K562 (cell line): Measurements from ENCODE around the gene TOM1L1. TPM values are rescaled to one million over a fixed set of nuclear protein-coding genes. Genes with fewer than 3 reads are reported as not detected.

Source experiments
- ATAC-seq: fragments of 200-7000 bp; cut with Tn5 transposase; 3 replicates; pipeline ENCODE4 v1.9.1; 2020; ENCODE audit warnings: moderate library complexity
- BruUV-seq: library from RNA; stranded (reverse); fragments of 400-500 nt; replicated peaks from 2 replicates; lab custom pipeline; 2021; lab: Mats Ljungman, UMichigan
- CTCF ChIA-PET: fragments of 300-600 bp; formaldehyde crosslinking; extraction: SDS; loops from one replicate; lab custom pipeline; 2021; ENCODE audit warnings: low intra/inter-chr PET ratio; lab: Yijun Ruan, JAX
- POLR2A ChIA-PET: fragments of 300-600, 350-650 bp; sonication (Branson Sonifier 250); formaldehyde crosslinking; extraction: SDS; loops from one replicate; lab custom pipeline; 2021; ENCODE audit warnings: antibody characterized with exemption, inconsistent platforms; lab: Yijun Ruan, JAX
- DNase-seq, 4 experiments: peaks; one replicate each; pipeline versions ENCODE4 v3.0.0 to v3.0.0-alpha.2; 2011 to 2018; ENCODE audit warnings: low spot score in 3 of 4, mixed read lengths in 3 of 4; ENCODE audit errors: extremely low read depth in 1 of 4
- FAIRE-seq: peaks from 2 replicates; lab custom pipeline; 2011; peaks lifted over from hg19 to GRCh38; lab: Jason Lieb, UNC
- H2AFZ ChIP-seq: 2 replicates; pipeline ENCODE4 v1.6.0; 2011; ENCODE audit warnings: low read depth, low read length, control low read depth, inconsistent platforms
- H3K27ac ChIP-seq: fragments of 200-600 bp; 3 replicates; pipeline ENCODE4 v1.8.0; 2011; ENCODE audit warnings: low read depth, mild to moderate bottlenecking, control low read depth, inconsistent platforms, low read length, moderate library complexity, mixed read lengths; ENCODE audit errors: extremely low read depth
- H3K27me3 ChIP-seq, 2 experiments: fragments of 300-600 bp in 1 of 2; 2 replicates in 1 of 2; 3 replicates in 1 of 2; pipeline versions ENCODE4 v1.6.0 to v1.8.0; 2011; ENCODE audit warnings: inconsistent platforms in 2 of 2, low read length in 2 of 2, mild to moderate bottlenecking in 1 of 2, mixed read lengths in 1 of 2, moderate library complexity in 1 of 2; ENCODE audit not compliant: control insufficient read depth in 2 of 2, insufficient read depth in 2 of 2
- H3K36me3 ChIP-seq: fragments of 300-600 bp; 3 replicates; pipeline ENCODE4 v1.8.0; 2011; ENCODE audit warnings: mild to moderate bottlenecking, low read length, inconsistent platforms; ENCODE audit not compliant: control insufficient read depth, insufficient read depth
- H3K4me1 ChIP-seq, 2 experiments: fragments of 200-600 bp in 1 of 2; replicated peaks in 1 of 2; 2 replicates in 1 of 2; 3 replicates in 1 of 2; pipeline versions ENCODE4 v1.5.1 to v1.8.0; 2011; ENCODE audit warnings: inconsistent platforms in 2 of 2, low read length in 2 of 2, mild to moderate bottlenecking in 1 of 2, mixed read lengths in 1 of 2, moderate library complexity in 1 of 2; ENCODE audit not compliant: control insufficient read depth in 2 of 2, insufficient read depth in 2 of 2
- H3K4me2 ChIP-seq: 2 replicates; pipeline ENCODE4 v1.6.1; 2011; ENCODE audit warnings: low read length, control low read depth, inconsistent platforms, mixed read lengths; ENCODE audit not compliant: insufficient read depth
- H3K4me3 ChIP-seq: fragments of 200-600 bp; sonication (generic), shearing (Covaris generic); 2 replicates; pipeline ENCODE4 v1.5.1; 2016; ENCODE audit warnings: control low read depth, inconsistent platforms
- H3K79me2 ChIP-seq: fragments of 200-600 bp; 3 replicates; pipeline ENCODE4 v1.8.0; 2011; ENCODE audit warnings: low read length, inconsistent platforms; ENCODE audit not compliant: control insufficient read depth, insufficient read depth
- H3K9ac ChIP-seq, 2 experiments: 2 replicates each; pipeline versions ENCODE4 v1.6.0 to v1.6.1; 2011; ENCODE audit warnings: low read depth in 2 of 2, low read length in 2 of 2, control low read depth in 1 of 2, inconsistent platforms in 1 of 2, mild to moderate bottlenecking in 1 of 2, mixed read lengths in 1 of 2; ENCODE audit not compliant: insufficient read depth in 1 of 2
- H3K9me1 ChIP-seq: one replicate; pipeline ENCODE4 v1.6.0; 2011; ENCODE audit warnings: inconsistent platforms, mild to moderate bottlenecking, low read length, moderate library complexity; ENCODE audit not compliant: control insufficient read depth, insufficient read depth
- H3K9me3 ChIP-seq: replicated peaks from 2 replicates; pipeline ENCODE4 v1.5.1; 2011; ENCODE audit warnings: low read depth, low read length, inconsistent platforms; ENCODE audit not compliant: control insufficient read depth, insufficient read depth
- H4K20me1 ChIP-seq: replicated peaks from 2 replicates; pipeline ENCODE4 v1.6.1; 2011; ENCODE audit warnings: low read length, inconsistent platforms, mixed read lengths; ENCODE audit not compliant: control insufficient read depth, insufficient read depth
- BRD9 ChIP-seq: fragments of 450-650 bp; IDR thresholded peaks from 2 replicates; pipeline ENCODE4 v1.6.1; 2018; ENCODE audit warnings: low read depth; ENCODE audit not compliant: partially characterized antibody
- CBX8 ChIP-seq: fragments of 200-600 bp; sonication (generic); IDR thresholded peaks from 2 replicates; pipeline ENCODE4 v1.6.1; 2012; ENCODE audit warnings: borderline replicate concordance, mixed run types, low read depth, mild to moderate bottlenecking, moderate library complexity, mixed read lengths, low read length, control low read depth, inconsistent platforms; ENCODE audit not compliant: poor library complexity, severe bottlenecking; ENCODE audit errors: extremely low read depth
- EHMT2 ChIP-seq: fragments of 450-650 bp; IDR thresholded peaks from 2 replicates; pipeline ENCODE4 v1.6.1; 2018; ENCODE audit warnings: antibody characterized with exemption
- ETS2 ChIP-seq: IDR thresholded peaks from 2 replicates; pipeline ENCODE4 v1.6.1; 2016; ENCODE audit warnings: borderline replicate concordance, missing genetic modification characterization, mild to moderate bottlenecking, moderate library complexity, missing compliant biosample characterization; ENCODE audit not compliant: poor library complexity, severe bottlenecking
- GABPB1 ChIP-seq: sonication (generic); formaldehyde crosslinking; IDR thresholded peaks from 2 replicates; pipeline ENCODE4 v1.8.0; 2022; ENCODE audit warnings: mild to moderate bottlenecking, missing genetic modification reagents
- HDAC1 ChIP-seq, 2 experiments: fragments of 450-650 bp; IDR thresholded peaks; 2 replicates each; pipeline ENCODE4 v1.6.1; 2016 to 2017; ENCODE audit warnings: inconsistent platforms in 1 of 2, mild to moderate bottlenecking in 1 of 2, moderate library complexity in 1 of 2
- HNRNPL ChIP-seq: fragments of 200-400 bp; formaldehyde crosslinking; IDR thresholded peaks from 2 replicates; pipeline ENCODE4 v1.6.1; 2017; ENCODE audit warnings: low read depth, mild to moderate bottlenecking, low read length
- MBD1 ChIP-seq: fragments of 250-450 bp; sonication (Bioruptor Pico); IDR thresholded peaks from 2 replicates; pipeline ENCODE4 v1.8.0; 2022; ENCODE audit warnings: inconsistent platforms
- MECOM ChIP-seq: fragments of 250-450 bp; sonication (Bioruptor Pico); IDR thresholded peaks from 2 replicates; pipeline ENCODE4 v1.8.0; 2022; ENCODE audit warnings: inconsistent platforms
- MTA1 ChIP-seq: fragments of 450-650 bp; IDR thresholded peaks from 2 replicates; pipeline ENCODE4 v1.6.1; 2017; ENCODE audit warnings: borderline replicate concordance
- NFRKB ChIP-seq: fragments of 450-650 bp; IDR thresholded peaks from 2 replicates; pipeline ENCODE4 v1.6.1; 2016; ENCODE audit warnings: low read depth
- PRDM10 ChIP-seq: fragments of 450-650 bp; IDR thresholded peaks from 2 replicates; pipeline ENCODE4 v1.6.1; 2018; ENCODE audit not compliant: partially characterized antibody
- RBBP5 ChIP-seq: fragments of 200-600 bp; sonication (generic); IDR thresholded peaks from 2 replicates; pipeline ENCODE4 v1.6.1; 2012; ENCODE audit warnings: borderline replicate concordance, mild to moderate bottlenecking, low read length, control low read depth, inconsistent platforms; ENCODE audit not compliant: insufficient read depth, poor library complexity, severe bottlenecking
- SMAD1 ChIP-seq: fragments of 150-350 bp; IDR thresholded peaks from 2 replicates; pipeline ENCODE4 v1.6.1; 2014; ENCODE audit warnings: low read length, low read depth; ENCODE audit not compliant: partially characterized antibody
- YBX1 ChIP-seq: fragments of 450-650 bp; IDR thresholded peaks from 2 replicates; pipeline ENCODE4 v1.7.1; 2016; ENCODE audit warnings: mild to moderate bottlenecking
- ZKSCAN8 ChIP-seq: fragments of 200-800 bp; sonication (Bioruptor generic); IDR thresholded peaks from 2 replicates; pipeline ENCODE4 v1.6.1; 2016; ENCODE audit warnings: missing genetic modification characterization, missing compliant biosample characterization
- ZNF24 ChIP-seq: fragments of 450-650 bp; IDR thresholded peaks from 2 replicates; pipeline ENCODE4 v1.6.1; 2016
- whole genome bisulfite sequencing: fragments of 100-300 bp; shearing (Covaris generic); methylation state at CpG from one replicate; pipeline ENCODE4 v1.1.6; 2016; ENCODE audit warnings: low coverage, mixed read lengths; ENCODE audit not compliant: insufficient coverage; ENCODE audit errors: missing lambda C conversion rate; 5-methylcytosine and 5-hydroxymethylcytosine counted together
- in situ Hi-C: fragments of 300-500 bp; cut with MboI; formaldehyde crosslinking; loops from 4 replicates; pipeline ENCODE4 v1.15.0; 2018; ENCODE audit warnings: inconsistent platforms, mixed read lengths
- intact Hi-C: fragments of 100-400 bp; cut with micrococcal nuclease; formaldehyde crosslinking; loops from 2 replicates; pipeline ENCODE4 v1.14.2; 2022
- polyA plus RNA-seq, 8 experiments: library from polyadenylated mRNA; depleted of rRNA in 4 of 8; stranded (reverse) in 5 of 8; unstranded in 3 of 8; fragments of >200 nt; fragmentation: Nextera tagmentation in 2 of 8; fragmentation: Illumina TruSeq in 1 of 8; extraction: Ambion mirVana in 2 of 8; extraction: Trizol in 1 of 8; gene quantifications; 2 replicates each; pipeline versions ENCODE4 v1.2.1 to v1.2.3, GENCODE V29; 2011 to 2014; ENCODE audit warnings: inconsistent platforms in 1 of 8, missing spikeins in 1 of 8
- total RNA-seq, 7 experiments: library from RNA; depleted of rRNA in 6 of 7; stranded (reverse); fragments of >200 nt in 6 of 7; fragmentation: Illumina TruSeq in 2 of 7; extraction: Trizol in 2 of 7; gene quantifications; 2 replicates each; pipeline versions ENCODE4 v1.2.1 to v1.2.3, GENCODE V29; 2011 to 2021; ENCODE audit warnings: low replicate concordance in 1 of 7

Gene TOM1L1
- total and polyA plus RNA-seq, 9 of the 15 experiments (the other 6 are each of a cell fraction or from before 2014, with no cell fraction given), result 21.3 to 74.3 (median 31.0) TPM

DNA sequence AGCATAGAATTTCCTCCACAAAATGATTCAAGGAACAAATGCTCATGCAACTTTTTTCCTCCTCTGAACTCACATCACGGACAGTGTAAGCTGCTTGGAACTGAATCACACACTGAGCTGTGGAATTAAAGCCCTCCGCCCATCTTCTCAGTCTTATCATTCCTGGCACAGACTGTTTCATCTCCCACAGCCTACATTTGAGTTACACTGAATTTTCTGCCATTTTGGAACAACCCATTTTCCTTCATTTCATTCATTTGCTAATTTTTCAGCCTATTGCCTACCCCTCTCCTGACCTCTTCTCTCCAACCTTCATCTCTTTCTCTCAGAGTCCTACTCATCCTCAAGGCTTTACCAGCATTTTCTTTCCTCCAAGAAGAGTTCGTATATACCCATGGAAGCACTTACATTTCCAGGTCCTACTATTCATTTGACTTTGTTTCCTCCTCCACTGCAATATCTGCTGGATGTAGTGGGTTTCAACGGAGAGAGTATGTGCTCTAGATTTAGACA lies 39.1 kb upstream of the TOM1L1 start:
- Histone ChIP-seq H3K9me1 (no peaks in the 10 kb centered on the region), H3K4me2 (peak overlapping the region; percentile 69), H3K36me3 (no peaks in the 10 kb centered on the region), H2AFZ (peak overlapping the region; percentile 90), H3K9ac (peak overlapping the region in 1 of 2 experiments; percentile 63; a peak in 2 of 4 replicates), H3K4me3 (peak overlapping the region; percentile 5; the same call in 1 of the 2 replicates), H3K79me2 (no peaks in the 10 kb centered on the region), H3K9me3 (no peaks in the 10 kb centered on the region), H4K20me1 (no peaks in the 10 kb centered on the region), H3K27ac (peak overlapping the region; percentile 88), H3K27me3 (no peaks in the 10 kb centered on the region), H3K4me1 (peaks cover 13 to 61% of the 10 kb centered on the region in 2 experiments)
- no peak for FAIRE-seq
- CTCF ChIA-PET, result no interaction called here
- BruUV-seq, result no TSS peak
- peak in 2 of 4 experiments; percentile 52 to 62 for DNase-seq
- intact Hi-C loops (loop anchor here (5.0 kb wide), 1 partner anchor 41 kb away; the partner anchor contains the start of gene TOM1L1), in situ Hi-C loops (no loop called here)
- peak; percentile 76 for ATAC-seq
- POLR2A ChIA-PET, result interaction anchor here (0.9 to 2.5 kb wide), 8 partner anchors 9 to 92 kb away, joined by 3 to 6 read pairs (median 4); no protein-coding TSS in a partner anchor
- WGBS, result 0% methylated on average over 4 of the region's 4 CpGs
- peak; percentile 92 for TF ChIP-seq PRDM10
- TF ChIP-seq MBD1, result no peak
- TF ChIP-seq HNRNPL, result no peak
- TF ChIP-seq HDAC1 (IDR thresholded peaks at IDR 0.05), result 0 out of 4 replicates have a peak, but pooled peaks of 1 of the 2 experiments have one; percentile 9
- TF ChIP-seq EHMT2, result peak; percentile 80
- no peak for TF ChIP-seq YBX1
- no peak for TF ChIP-seq MECOM (CRISPR knock-in tag)
- TF ChIP-seq RBBP5, result peak; percentile 46
- no peak for TF ChIP-seq CBX8
- TF ChIP-seq MTA1, result 0 out of 2 replicates have a peak, but pooled peaks have one; percentile 9
- peak; percentile 71 for TF ChIP-seq BRD9
- 0 out of 2 replicates have a peak, but pooled peaks have one; percentile 73 for TF ChIP-seq ZKSCAN8
- TF ChIP-seq ETS2, result no peak
- TF ChIP-seq NFRKB, result peak; percentile 67; the same call in 1 of the 2 replicates
- TF ChIP-seq SMAD1, result peak; percentile 1
- TF ChIP-seq GABPB1 (CRISPR knock-in tag), result 0 out of 2 replicates have a peak, but pooled peaks have one; percentile 36
- peak; percentile 48; the same call in 1 of the 2 replicates for TF ChIP-seq ZNF24
